ENCODE data around the gene RPIA. TPM values are rescaled to one million over a fixed set of nuclear protein-coding genes. Genes with fewer than 3 reads are reported as not detected.
A peak's percentile ranks its signal among the peaks of the same experiment; 100 is the strongest.

Gene RPIA
- total and polyA plus RNA-seq, 2 donors: 25.4 to 53.9 TPM

GRCh38 chr2:88736437-88736836 lies 45.0 kb downstream of the RPIA start:
- Histone ChIP-seq H3K36me3 (ENCODE audit: control insufficient read depth in 2 of 2, insufficient read depth in 2 of 2, low read length in 1 of 2) (peaks cover 35 to 63% of the 10 kb centered on the region in 2 donors), H3K9me3 (ENCODE audit: control insufficient read depth in 2 of 2, insufficient read depth in 1 of 2, low read length in 1 of 2) (no peaks in the 10 kb centered on the region), H3K4me1 (ENCODE audit: control insufficient read depth in 2 of 2, insufficient read depth in 2 of 2, low read length in 2 of 2) (peaks cover 0 to 9% of the 10 kb centered on the region in 2 donors), H3K4me3 (ENCODE audit: low read length in 2 of 2) (no peak overlapping the region), H3K27me3 (ENCODE audit: control insufficient read depth in 2 of 2, insufficient read depth in 1 of 2, low read length in 1 of 2) (no peaks in the 10 kb centered on the region), H3K27ac (ENCODE audit: low read depth in 1 of 2, low read length in 1 of 2) (no peak overlapping the region)
- 97% methylated on average over 8 of the region's 8 CpGs for WGBS
- DNase-seq (ENCODE audit: low read depth in 6 of 9, low spot score in 9 of 9): no peak

- WGBS: 64% methylated on average over 4 of the region's 4 CpGs
These were observed 45.9 kb downstream of the RPIA start for GRCh38 chr2:88737385-88737784.

DNA sequence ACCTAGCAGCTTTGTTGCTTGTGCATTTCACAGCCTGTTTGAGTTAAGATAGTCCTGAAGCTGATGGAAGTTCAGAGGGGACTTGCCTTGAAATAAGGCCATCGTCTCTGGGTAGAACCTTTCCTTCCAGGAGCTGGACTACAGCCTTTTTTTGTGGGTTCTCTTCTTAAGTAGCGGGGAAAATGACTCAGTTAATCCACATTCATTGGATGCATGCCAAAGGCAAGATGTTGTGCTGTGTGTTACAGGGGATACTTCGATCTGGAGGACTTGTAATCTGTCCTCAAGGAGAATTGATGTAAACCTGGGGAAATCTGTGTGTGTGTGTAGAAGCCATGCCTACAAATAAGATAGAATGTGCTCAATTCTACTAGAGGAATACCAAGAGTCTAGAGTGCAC lies 46.8 kb downstream of the RPIA start:
- WGBS: 96% methylated on average over 3 of the region's 3 CpGs
- H3K27ac ChIP-seq (ENCODE audit: low read depth in 1 of 2, low read length in 1 of 2): no peak overlapping the region
- no peaks in the 10 kb centered on the region for H3K27me3 ChIP-seq (ENCODE audit: control insufficient read depth in 2 of 2, insufficient read depth in 1 of 2, low read length in 1 of 2)
- no peak for DNase-seq (ENCODE audit: low read depth in 6 of 9, low spot score in 9 of 9)
- H3K9me3 ChIP-seq (ENCODE audit: control insufficient read depth in 2 of 2, insufficient read depth in 1 of 2, low read length in 1 of 2): peaks cover 0 to 1% of the 10 kb centered on the region in 2 donors
- peaks cover 0 to 7% of the 10 kb centered on the region in 2 donors for H3K4me1 ChIP-seq (ENCODE audit: control insufficient read depth in 2 of 2, insufficient read depth in 2 of 2, low read length in 2 of 2)
- H3K4me3 ChIP-seq (ENCODE audit: low read length in 2 of 2): no peak overlapping the region
- peaks cover 35 to 71% of the 10 kb centered on the region in 2 donors for H3K36me3 ChIP-seq (ENCODE audit: control insufficient read depth in 2 of 2, insufficient read depth in 2 of 2, low read length in 1 of 2)

More at GRCh38 chr2:88737385-88737784, 45.9 kb downstream of the RPIA start:
- H3K36me3 ChIP-seq (ENCODE audit: control insufficient read depth in 2 of 2, insufficient read depth in 2 of 2, low read length in 1 of 2): peaks cover 35 to 68% of the 10 kb centered on the region in 2 donors
- no peak overlapping the region for H3K4me3 ChIP-seq (ENCODE audit: low read length in 2 of 2)
- no peak for DNase-seq (ENCODE audit: low read depth in 6 of 9, low spot score in 9 of 9)
- no peak overlapping the region for H3K27ac ChIP-seq (ENCODE audit: low read depth in 1 of 2, low read length in 1 of 2)
- H3K9me3 ChIP-seq (ENCODE audit: control insufficient read depth in 2 of 2, insufficient read depth in 1 of 2, low read length in 1 of 2): no peaks in the 10 kb centered on the region
- no peaks in the 10 kb centered on the region for H3K27me3 ChIP-seq (ENCODE audit: control insufficient read depth in 2 of 2, insufficient read depth in 1 of 2, low read length in 1 of 2)
- H3K4me1 ChIP-seq (ENCODE audit: control insufficient read depth in 2 of 2, insufficient read depth in 2 of 2, low read length in 2 of 2): peaks cover 0 to 9% of the 10 kb centered on the region in 2 donors

DNA sequence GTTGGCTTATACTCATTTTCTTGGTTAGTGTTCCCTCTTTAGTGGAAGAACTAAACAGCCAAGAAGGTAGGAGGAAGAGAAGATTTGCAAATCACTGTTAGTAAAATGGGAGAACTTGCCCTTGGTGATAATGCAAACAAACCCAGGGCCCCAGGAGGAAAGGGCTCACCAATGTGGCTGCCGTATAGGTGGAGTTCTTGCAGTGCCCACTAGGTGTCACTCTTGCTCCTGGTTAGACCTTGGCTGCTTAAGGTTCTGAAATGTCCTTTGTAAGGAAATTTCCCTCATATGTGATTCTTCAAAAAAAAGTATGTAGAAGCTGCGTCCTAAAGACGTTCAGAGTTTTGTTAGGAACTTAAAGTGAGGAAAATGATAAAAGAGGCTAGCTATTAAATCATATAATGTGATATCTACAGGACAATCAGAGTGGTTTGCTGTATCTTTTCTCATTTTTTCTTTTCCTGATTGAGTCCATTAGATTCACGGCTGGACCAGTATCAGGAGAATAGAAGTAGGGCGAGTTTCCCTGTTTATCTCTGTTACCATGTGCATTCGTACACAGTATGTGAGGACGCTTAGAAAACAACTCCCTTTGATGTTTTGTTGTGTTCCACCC lies 48.6 kb downstream of the RPIA start:
- peaks cover 3 to 4% of the 10 kb centered on the region in 2 donors for H3K9me3 ChIP-seq (ENCODE audit: control insufficient read depth in 2 of 2, insufficient read depth in 1 of 2, low read length in 1 of 2)
- H3K27ac ChIP-seq (ENCODE audit: low read depth in 1 of 2, low read length in 1 of 2): no peak overlapping the region
- H3K4me1 ChIP-seq (ENCODE audit: control insufficient read depth in 2 of 2, insufficient read depth in 2 of 2, low read length in 2 of 2): peaks cover 0 to 5% of the 10 kb centered on the region in 2 donors
- no peak overlapping the region for H3K4me3 ChIP-seq (ENCODE audit: low read length in 2 of 2)
- WGBS: 53% methylated on average over 7 of the region's 7 CpGs
- peak; percentile 60 to 93 (median 87) for DNase-seq (ENCODE audit: low read depth in 6 of 9, low spot score in 9 of 9)
- no peaks in the 10 kb centered on the region for H3K27me3 ChIP-seq (ENCODE audit: control insufficient read depth in 2 of 2, insufficient read depth in 1 of 2, low read length in 1 of 2)
- peaks cover 35 to 69% of the 10 kb centered on the region in 2 donors for H3K36me3 ChIP-seq (ENCODE audit: control insufficient read depth in 2 of 2, insufficient read depth in 2 of 2, low read length in 1 of 2)

- Histone ChIP-seq H3K4me3 (ENCODE audit: low read length in 2 of 2) (no peak overlapping the region), H3K27me3 (ENCODE audit: control insufficient read depth in 2 of 2, insufficient read depth in 1 of 2, low read length in 1 of 2) (no peaks in the 10 kb centered on the region), H3K9me3 (ENCODE audit: control insufficient read depth in 2 of 2, insufficient read depth in 1 of 2, low read length in 1 of 2) (peaks cover 7 to 19% of the 10 kb centered on the region in 2 donors), H3K27ac (ENCODE audit: low read depth in 1 of 2, low read length in 1 of 2) (no peak overlapping the region), H3K36me3 (ENCODE audit: control insufficient read depth in 2 of 2, insufficient read depth in 2 of 2, low read length in 1 of 2) (peaks cover 29 to 54% of the 10 kb centered on the region in 2 donors), H3K4me1 (ENCODE audit: control insufficient read depth in 2 of 2, insufficient read depth in 2 of 2, low read length in 2 of 2) (peaks cover 29 to 43% of the 10 kb centered on the region in 2 donors)
- WGBS: 99% methylated on average over 6 of the region's 6 CpGs
- DNase-seq (ENCODE audit: low read depth in 6 of 9, low spot score in 9 of 9): no peak
These were observed 55.5 kb downstream of the RPIA start for GRCh38 chr2:88746929-88747490.

- WGBS: 57% methylated on average over 2 of the region's 2 CpGs
- Histone ChIP-seq H3K4me1 (ENCODE audit: control insufficient read depth in 2 of 2, insufficient read depth in 2 of 2, low read length in 2 of 2) (peaks cover 39 to 53% of the 10 kb centered on the region in 2 donors), H3K4me3 (ENCODE audit: low read length in 2 of 2) (no peak overlapping the region), H3K36me3 (ENCODE audit: control insufficient read depth in 2 of 2, insufficient read depth in 2 of 2, low read length in 1 of 2) (peaks cover 29 to 45% of the 10 kb centered on the region in 2 donors), H3K27me3 (ENCODE audit: control insufficient read depth in 2 of 2, insufficient read depth in 1 of 2, low read length in 1 of 2) (no peaks in the 10 kb centered on the region), H3K27ac (ENCODE audit: low read depth in 1 of 2, low read length in 1 of 2) (peak overlapping the region in 1 of 2 donors; percentile 20), H3K9me3 (ENCODE audit: control insufficient read depth in 2 of 2, insufficient read depth in 1 of 2, low read length in 1 of 2) (peaks cover 6 to 19% of the 10 kb centered on the region in 2 donors)
- DNase-seq (ENCODE audit: low read depth in 6 of 9, low spot score in 9 of 9): peak in 1 of 9 donors; percentile 59
These were observed 56.5 kb downstream of the RPIA start for GRCh38 chr2:88747990-88748389.

DNA sequence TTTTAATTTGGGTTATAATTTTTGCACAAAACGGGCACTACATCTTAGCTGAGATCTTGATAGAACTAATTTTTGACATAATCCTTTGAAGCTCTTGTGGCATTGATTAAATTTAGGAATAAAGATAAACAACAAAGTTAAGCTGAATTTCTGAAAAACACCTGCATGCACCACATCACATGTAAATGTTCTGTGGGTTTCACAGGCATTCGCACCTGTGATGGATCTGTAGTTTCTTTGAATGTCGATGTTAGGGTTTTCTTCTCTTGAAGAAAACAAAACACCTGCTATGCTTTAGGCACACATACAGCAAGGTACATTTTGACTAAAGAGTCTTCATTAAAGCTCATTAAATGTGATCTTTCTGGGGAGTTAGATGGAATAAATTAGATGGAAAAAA lies 60.3 kb downstream of the RPIA start:
- peaks cover 74 to 89% of the 10 kb centered on the region in 2 donors for H3K4me1 ChIP-seq (ENCODE audit: control insufficient read depth in 2 of 2, insufficient read depth in 2 of 2, low read length in 2 of 2)
- DNase-seq (ENCODE audit: low read depth in 6 of 9, low spot score in 9 of 9): peak; percentile 62 to 94 (median 84)
- H3K4me3 ChIP-seq (ENCODE audit: low read length in 2 of 2): peak overlapping the region; percentile 12 to 20
- H3K27ac ChIP-seq (ENCODE audit: low read depth in 1 of 2, low read length in 1 of 2): peak overlapping the region; percentile 91 to 99
- H3K9me3 ChIP-seq (ENCODE audit: control insufficient read depth in 2 of 2, insufficient read depth in 1 of 2, low read length in 1 of 2): peaks cover 2 to 7% of the 10 kb centered on the region in 2 donors
- H3K27me3 ChIP-seq (ENCODE audit: control insufficient read depth in 2 of 2, insufficient read depth in 1 of 2, low read length in 1 of 2): no peaks in the 10 kb centered on the region
- WGBS: 10% methylated on average over 3 of the region's 3 CpGs
- peaks cover 16 to 24% of the 10 kb centered on the region in 2 donors for H3K36me3 ChIP-seq (ENCODE audit: control insufficient read depth in 2 of 2, insufficient read depth in 2 of 2, low read length in 1 of 2)

DNA sequence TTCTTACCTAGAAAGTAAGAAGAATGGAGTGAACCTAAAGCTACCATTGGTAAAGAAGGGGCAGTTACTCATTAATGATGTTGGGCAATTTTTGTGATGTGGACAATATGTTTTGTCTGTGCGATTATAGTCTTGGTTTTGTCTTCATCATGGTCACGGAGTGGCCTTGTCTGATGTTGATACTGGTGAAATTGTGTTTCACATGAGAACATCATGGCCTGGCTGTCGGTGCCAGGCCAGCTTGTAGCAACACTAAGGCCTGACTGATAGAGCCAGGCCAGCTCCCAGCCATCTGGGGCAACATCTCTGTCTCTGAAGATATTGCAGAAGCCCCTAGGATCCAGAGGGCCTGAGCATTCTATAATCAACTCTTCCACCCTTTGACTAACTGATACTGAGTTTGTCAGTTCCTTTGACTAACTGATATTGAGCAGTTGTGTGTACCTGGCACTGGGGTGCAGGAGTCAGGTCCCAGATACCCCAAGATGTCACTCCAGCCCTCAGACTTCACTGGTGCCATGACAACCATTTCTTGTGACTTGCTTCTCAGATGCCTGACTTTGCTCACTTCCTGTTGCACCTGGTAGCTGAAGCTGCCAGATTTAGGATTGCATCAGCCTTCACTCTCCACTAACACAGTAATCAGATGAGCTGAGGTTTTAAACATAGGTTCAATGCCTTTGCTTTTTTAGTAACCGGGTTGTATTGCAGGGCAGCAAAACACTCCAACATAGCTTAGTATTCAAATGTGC lies 62.5 kb downstream of the RPIA start:
- WGBS: 72% methylated on average over 4 of the region's 4 CpGs
- peak in 8 of 9 donors; percentile 59 to 94 (median 85) for DNase-seq (ENCODE audit: low read depth in 6 of 9, low spot score in 9 of 9)
- Histone ChIP-seq H3K4me3 (ENCODE audit: low read length in 2 of 2) (no peak overlapping the region), H3K27me3 (ENCODE audit: control insufficient read depth in 2 of 2, insufficient read depth in 1 of 2, low read length in 1 of 2) (no peaks in the 10 kb centered on the region), H3K27ac (ENCODE audit: low read depth in 1 of 2, low read length in 1 of 2) (peak overlapping the region; percentile 87 to 99), H3K36me3 (ENCODE audit: control insufficient read depth in 2 of 2, insufficient read depth in 2 of 2, low read length in 1 of 2) (peaks cover 10 to 15% of the 10 kb centered on the region in 2 donors), H3K9me3 (ENCODE audit: control insufficient read depth in 2 of 2, insufficient read depth in 1 of 2, low read length in 1 of 2) (peaks cover 0 to 15% of the 10 kb centered on the region in 2 donors), H3K4me1 (ENCODE audit: control insufficient read depth in 2 of 2, insufficient read depth in 2 of 2, low read length in 2 of 2) (peaks cover 65 to 74% of the 10 kb centered on the region in 2 donors)

Data from thymus (tissue), 11 donors.